ENCODE data around the gene C2CD2. TPM values are rescaled to one million over a fixed set of nuclear protein-coding genes. Genes with fewer than 3 reads are reported as not detected.

Gene C2CD2
- total and polyA plus RNA-seq, 10 of the 15 experiments (the other 5 are each of a cell fraction or from before 2014, with no cell fraction given) = 2.2 to 30.9 (median 9.9) TPM

DNA sequence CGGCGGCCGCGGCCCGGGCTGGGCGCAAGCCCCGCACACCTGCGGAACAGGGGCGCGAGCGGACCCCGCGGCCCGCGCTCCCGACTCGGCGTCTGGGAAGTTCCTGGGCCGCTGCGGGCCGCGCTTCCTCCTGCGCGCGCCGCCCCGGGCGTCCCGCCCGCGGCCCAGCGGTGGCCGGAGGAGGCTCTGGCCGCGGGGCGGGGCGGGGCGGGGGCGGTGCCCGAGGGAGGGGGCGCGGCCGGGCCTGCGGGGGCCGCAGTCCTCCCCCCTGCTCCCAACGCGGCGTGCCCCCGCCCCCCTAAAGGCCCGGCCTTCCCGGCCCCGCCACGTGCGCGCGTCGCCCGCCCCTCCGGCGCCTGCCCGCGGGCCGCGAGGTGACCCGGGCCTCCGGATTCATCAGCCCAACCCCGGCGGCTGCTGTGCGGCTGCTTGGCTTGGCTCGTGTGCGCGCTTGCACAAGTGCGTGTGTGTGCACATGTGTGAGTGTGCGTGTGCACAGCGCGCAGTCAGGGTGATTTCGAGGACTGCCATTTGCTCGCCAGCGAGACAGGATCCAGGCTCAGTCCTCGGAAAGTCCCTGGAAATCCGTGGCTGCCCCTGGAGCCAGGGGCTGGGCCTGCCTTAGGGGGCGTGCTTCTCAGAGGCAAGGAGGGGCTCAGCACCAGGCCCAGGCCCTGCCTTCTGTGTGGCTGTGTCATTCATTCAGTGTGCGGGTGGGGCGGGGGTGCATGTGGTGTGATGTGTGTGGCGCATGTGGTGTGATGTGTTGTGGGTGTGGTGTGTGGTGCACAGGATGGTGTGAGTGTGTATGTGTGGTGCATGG is at the start of gene C2CD2 (continued):
- no peak for TF ChIP-seq POLR2AphosphoS5 (IDR thresholded peaks at IDR 0.05; ENCODE audit: low read length)
- TF ChIP-seq, protein P1, sequence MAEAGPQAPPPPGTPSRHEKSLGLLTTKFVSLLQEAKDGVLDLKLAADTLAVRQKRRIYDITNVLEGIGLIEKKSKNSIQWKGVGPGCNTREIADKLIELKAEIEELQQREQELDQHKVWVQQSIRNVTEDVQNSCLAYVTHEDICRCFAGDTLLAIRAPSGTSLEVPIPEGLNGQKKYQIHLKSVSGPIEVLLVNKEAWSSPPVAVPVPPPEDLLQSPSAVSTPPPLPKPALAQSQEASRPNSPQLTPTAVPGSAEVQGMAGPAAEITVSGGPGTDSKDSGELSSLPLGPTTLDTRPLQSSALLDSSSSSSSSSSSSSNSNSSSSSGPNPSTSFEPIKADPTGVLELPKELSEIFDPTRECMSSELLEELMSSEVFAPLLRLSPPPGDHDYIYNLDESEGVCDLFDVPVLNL (IDR thresholded peaks at IDR 0.05; ENCODE audit: low read depth, low read length) = no peak
- TF ChIP-seq TBL1XR1 (IDR thresholded peaks at IDR 0.05; ENCODE audit: low read depth, low read length) = no peak
- TF ChIP-seq, protein P2, sequence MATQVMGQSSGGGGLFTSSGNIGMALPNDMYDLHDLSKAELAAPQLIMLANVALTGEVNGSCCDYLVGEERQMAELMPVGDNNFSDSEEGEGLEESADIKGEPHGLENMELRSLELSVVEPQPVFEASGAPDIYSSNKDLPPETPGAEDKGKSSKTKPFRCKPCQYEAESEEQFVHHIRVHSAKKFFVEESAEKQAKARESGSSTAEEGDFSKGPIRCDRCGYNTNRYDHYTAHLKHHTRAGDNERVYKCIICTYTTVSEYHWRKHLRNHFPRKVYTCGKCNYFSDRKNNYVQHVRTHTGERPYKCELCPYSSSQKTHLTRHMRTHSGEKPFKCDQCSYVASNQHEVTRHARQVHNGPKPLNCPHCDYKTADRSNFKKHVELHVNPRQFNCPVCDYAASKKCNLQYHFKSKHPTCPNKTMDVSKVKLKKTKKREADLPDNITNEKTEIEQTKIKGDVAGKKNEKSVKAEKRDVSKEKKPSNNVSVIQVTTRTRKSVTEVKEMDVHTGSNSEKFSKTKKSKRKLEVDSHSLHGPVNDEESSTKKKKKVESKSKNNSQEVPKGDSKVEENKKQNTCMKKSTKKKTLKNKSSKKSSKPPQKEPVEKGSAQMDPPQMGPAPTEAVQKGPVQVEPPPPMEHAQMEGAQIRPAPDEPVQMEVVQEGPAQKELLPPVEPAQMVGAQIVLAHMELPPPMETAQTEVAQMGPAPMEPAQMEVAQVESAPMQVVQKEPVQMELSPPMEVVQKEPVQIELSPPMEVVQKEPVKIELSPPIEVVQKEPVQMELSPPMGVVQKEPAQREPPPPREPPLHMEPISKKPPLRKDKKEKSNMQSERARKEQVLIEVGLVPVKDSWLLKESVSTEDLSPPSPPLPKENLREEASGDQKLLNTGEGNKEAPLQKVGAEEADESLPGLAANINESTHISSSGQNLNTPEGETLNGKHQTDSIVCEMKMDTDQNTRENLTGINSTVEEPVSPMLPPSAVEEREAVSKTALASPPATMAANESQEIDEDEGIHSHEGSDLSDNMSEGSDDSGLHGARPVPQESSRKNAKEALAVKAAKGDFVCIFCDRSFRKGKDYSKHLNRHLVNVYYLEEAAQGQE (IDR thresholded peaks at IDR 0.05; ENCODE audit: low read depth, low read length) = no peak
- 0 out of 2 replicates have a peak, but pooled peaks have one; percentile 56 for TF ChIP-seq STAT1 (conservative IDR thresholded peaks at IDR 0.05)
- TF ChIP-seq ZBED1 (IDR thresholded peaks at IDR 0.05; ENCODE audit: borderline replicate concordance) = no peak
- TF ChIP-seq TCF12 (IDR thresholded peaks at IDR 0.05; ENCODE audit: low read depth, low read length) = no peak

Measured in GM12878 (cell line).